Measurements from ENCODE around the gene MRPS6. TPM values are rescaled to one million over a fixed set of nuclear protein-coding genes. Genes with fewer than 3 reads are reported as not detected.

Gene MRPS6
- total RNA-seq, 1 experiment from 2014 or later = 32.6 TPM

- no peaks in the 10 kb centered on the region for H3K9me3 ChIP-seq (replicated peaks)
- no peaks in the 10 kb centered on the region for H3K4me1 ChIP-seq
- H3K4me3 ChIP-seq = no peak overlapping the region
- H3K36me3 ChIP-seq = peaks cover 5% of the 10 kb centered on the region; the same call in 1 of the 2 replicates
- DNase-seq = peak in 1 of 2 experiments; percentile 32
- H3K27ac ChIP-seq = no peak overlapping the region
- H3K27me3 ChIP-seq = no peaks in the 10 kb centered on the region
Observed at GRCh38 chr21:34129039-34129891, 55.9 kb downstream of the MRPS6 start.

- H3K27ac ChIP-seq = no peak overlapping the region
- H3K4me1 ChIP-seq = no peaks in the 10 kb centered on the region
- no peaks in the 10 kb centered on the region for H3K9me3 ChIP-seq (replicated peaks)
- peaks cover 5% of the 10 kb centered on the region; the same call in 1 of the 2 replicates for H3K36me3 ChIP-seq
- no peaks in the 10 kb centered on the region for H3K27me3 ChIP-seq
- H3K4me3 ChIP-seq = no peak overlapping the region
- DNase-seq = no peak
Observed at GRCh38 chr21:34129901-34130715, 56.7 kb downstream of the MRPS6 start.

- H3K36me3 ChIP-seq = peaks cover 5% of the 10 kb centered on the region; the same call in 1 of the 2 replicates
- H3K4me1 ChIP-seq = no peaks in the 10 kb centered on the region
- H3K4me3 ChIP-seq = no peak overlapping the region
- no peaks in the 10 kb centered on the region for H3K27me3 ChIP-seq
- H3K9me3 ChIP-seq (replicated peaks) = no peaks in the 10 kb centered on the region
- no peak overlapping the region for H3K27ac ChIP-seq
- no peak for DNase-seq
Observed at GRCh38 chr21:34130716-34130985, 57.3 kb downstream of the MRPS6 start.

- H3K27ac ChIP-seq = no peak overlapping the region
- peaks cover 5% of the 10 kb centered on the region; the same call in 1 of the 2 replicates for H3K36me3 ChIP-seq
- H3K27me3 ChIP-seq = no peaks in the 10 kb centered on the region
- H3K9me3 ChIP-seq (replicated peaks) = no peaks in the 10 kb centered on the region
- H3K4me1 ChIP-seq = no peaks in the 10 kb centered on the region; the same call in 1 of the 2 replicates
- no peak overlapping the region for H3K4me3 ChIP-seq
- no peak for DNase-seq
Observed at GRCh38 chr21:34131586-34131985, 58.2 kb downstream of the MRPS6 start.

GRCh38 chr21:34132202-34132601 lies 58.8 kb downstream of the MRPS6 start:
- Histone ChIP-seq H3K4me3 (no peak overlapping the region), H3K27ac (no peak overlapping the region), H3K36me3 (peaks cover 5% of the 10 kb centered on the region; the same call in 1 of the 2 replicates), H3K27me3 (no peaks in the 10 kb centered on the region), H3K4me1 (no peaks in the 10 kb centered on the region; the same call in 1 of the 2 replicates), H3K9me3 (replicated peaks) (no peaks in the 10 kb centered on the region)
- DNase-seq = no peak

- no peak for DNase-seq
- no peaks in the 10 kb centered on the region; the same call in 1 of the 2 replicates for H3K4me1 ChIP-seq
- H3K27me3 ChIP-seq = no peaks in the 10 kb centered on the region
- no peak overlapping the region for H3K4me3 ChIP-seq
- H3K27ac ChIP-seq = no peak overlapping the region
- H3K36me3 ChIP-seq = 0 out of 2 replicates have a peak, but pooled peaks cover 2% of the 10 kb centered on the region
- 0 out of 2 replicates have a peak, but pooled peaks cover 3% of the 10 kb centered on the region for H3K9me3 ChIP-seq (replicated peaks)
Observed at GRCh38 chr21:34132926-34133325, 59.5 kb downstream of the MRPS6 start.

- no peak overlapping the region for H3K4me3 ChIP-seq
- no peak overlapping the region for H3K27ac ChIP-seq
- DNase-seq = no peak
- H3K9me3 ChIP-seq (replicated peaks) = 0 out of 2 replicates have a peak, but pooled peaks cover 6% of the 10 kb centered on the region
- no peaks in the 10 kb centered on the region; the same call in 1 of the 2 replicates for H3K4me1 ChIP-seq
- 0 out of 2 replicates have a peak, but pooled peaks cover 2% of the 10 kb centered on the region for H3K36me3 ChIP-seq
- H3K27me3 ChIP-seq = no peaks in the 10 kb centered on the region
Observed at GRCh38 chr21:34133392-34133791, 60.0 kb downstream of the MRPS6 start.

- Histone ChIP-seq H3K27me3 (no peaks in the 10 kb centered on the region), H3K4me1 (no peaks in the 10 kb centered on the region; the same call in 1 of the 2 replicates), H3K36me3 (0 out of 2 replicates have a peak, but pooled peaks cover 2% of the 10 kb centered on the region), H3K4me3 (no peak overlapping the region), H3K9me3 (replicated peaks) (0 out of 2 replicates have a peak, but pooled peaks cover 9% of the 10 kb centered on the region), H3K27ac (no peak overlapping the region)
- DNase-seq = no peak
Observed at GRCh38 chr21:34133802-34134201, 60.4 kb downstream of the MRPS6 start.

GRCh38 chr21:34135330-34135729 lies 62.0 kb downstream of the MRPS6 start:
- H3K9me3 ChIP-seq (replicated peaks) = 0 out of 2 replicates have a peak, but pooled peaks cover 9% of the 10 kb centered on the region
- no peak overlapping the region for H3K27ac ChIP-seq
- no peaks in the 10 kb centered on the region for H3K27me3 ChIP-seq
- no peak for DNase-seq
- H3K4me3 ChIP-seq = no peak overlapping the region
- H3K4me1 ChIP-seq = no peaks in the 10 kb centered on the region; the same call in 1 of the 2 replicates
- 0 out of 2 replicates have a peak, but pooled peaks cover 2% of the 10 kb centered on the region for H3K36me3 ChIP-seq

DNA sequence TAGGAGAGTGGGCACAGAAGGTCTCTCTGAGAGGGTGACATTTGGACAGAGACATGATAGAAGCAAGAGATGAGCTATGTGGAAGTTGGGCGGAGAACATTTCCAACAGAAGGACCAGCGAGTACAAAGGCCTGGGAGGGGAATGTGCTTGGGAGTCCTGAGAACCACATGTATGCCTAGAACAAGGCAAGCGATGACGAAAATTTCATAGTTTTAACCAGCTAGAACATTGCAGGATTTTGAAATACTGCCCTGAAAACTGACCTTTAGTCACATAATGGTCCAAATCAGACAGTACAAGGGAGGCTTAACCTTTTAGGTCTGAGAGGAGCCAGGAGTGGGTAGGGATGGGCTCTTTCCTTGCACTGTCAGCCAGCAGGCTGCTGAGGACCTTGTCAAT lies 68.0 kb downstream of the MRPS6 start:
- Histone ChIP-seq H3K27ac (no peak overlapping the region), H3K27me3 (no peaks in the 10 kb centered on the region), H3K36me3 (peaks cover 4% of the 10 kb centered on the region; the same call in 1 of the 2 replicates), H3K4me3 (no peak overlapping the region), H3K4me1 (no peaks in the 10 kb centered on the region; the same call in 1 of the 2 replicates), H3K9me3 (replicated peaks) (peaks cover 12% of the 10 kb centered on the region; the same call in 1 of the 2 replicates)
- no peak for DNase-seq

DNA sequence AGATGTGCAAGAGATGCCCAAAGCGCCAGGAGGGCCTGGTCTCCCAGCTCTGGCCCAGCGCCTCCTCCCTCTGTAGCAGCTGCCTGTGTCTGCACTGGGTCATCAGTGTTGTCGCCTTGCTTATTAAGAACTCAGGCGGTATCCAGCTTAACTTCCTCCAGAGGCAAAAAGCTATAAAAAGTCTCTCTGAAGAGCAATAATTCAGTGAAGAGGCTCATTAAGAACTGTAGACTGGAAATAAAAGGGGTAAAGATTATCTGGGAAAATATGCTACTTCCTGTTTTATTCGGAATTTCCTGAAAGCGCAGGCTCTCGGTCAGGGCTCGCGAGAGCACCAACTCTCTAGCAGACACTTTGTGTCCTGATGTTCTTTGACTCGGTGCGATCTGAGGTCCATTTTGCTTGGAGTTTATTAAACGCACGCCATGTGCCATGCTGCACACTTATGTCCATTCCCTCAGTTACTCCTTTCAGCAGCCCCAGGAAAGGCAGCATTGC lies 70.4 kb downstream of the MRPS6 start:
- Histone ChIP-seq H3K4me1 (peaks cover 9% of the 10 kb centered on the region; the same call in 1 of the 2 replicates), H3K9me3 (replicated peaks) (peaks cover 3% of the 10 kb centered on the region; the same call in 1 of the 2 replicates)

GRCh38 chr21:34144224-34144623 lies 70.8 kb downstream of the MRPS6 start:
- Histone ChIP-seq H3K4me3 (no peak overlapping the region), H3K27ac (no peak overlapping the region), H3K9me3 (replicated peaks) (peaks cover 3% of the 10 kb centered on the region; the same call in 1 of the 2 replicates), H3K36me3 (peaks cover 4% of the 10 kb centered on the region; the same call in 1 of the 2 replicates), H3K4me1 (peaks cover 9% of the 10 kb centered on the region; the same call in 1 of the 2 replicates), H3K27me3 (no peaks in the 10 kb centered on the region)
- DNase-seq = no peak

More for the DNA sequence above, 70.4 kb downstream of the MRPS6 start:
- Histone ChIP-seq H3K27me3 (no peaks in the 10 kb centered on the region), H3K36me3 (peaks cover 4% of the 10 kb centered on the region; the same call in 1 of the 2 replicates), H3K4me3 (no peak overlapping the region), H3K27ac (no peak overlapping the region)
- no peak for DNase-seq

DNA sequence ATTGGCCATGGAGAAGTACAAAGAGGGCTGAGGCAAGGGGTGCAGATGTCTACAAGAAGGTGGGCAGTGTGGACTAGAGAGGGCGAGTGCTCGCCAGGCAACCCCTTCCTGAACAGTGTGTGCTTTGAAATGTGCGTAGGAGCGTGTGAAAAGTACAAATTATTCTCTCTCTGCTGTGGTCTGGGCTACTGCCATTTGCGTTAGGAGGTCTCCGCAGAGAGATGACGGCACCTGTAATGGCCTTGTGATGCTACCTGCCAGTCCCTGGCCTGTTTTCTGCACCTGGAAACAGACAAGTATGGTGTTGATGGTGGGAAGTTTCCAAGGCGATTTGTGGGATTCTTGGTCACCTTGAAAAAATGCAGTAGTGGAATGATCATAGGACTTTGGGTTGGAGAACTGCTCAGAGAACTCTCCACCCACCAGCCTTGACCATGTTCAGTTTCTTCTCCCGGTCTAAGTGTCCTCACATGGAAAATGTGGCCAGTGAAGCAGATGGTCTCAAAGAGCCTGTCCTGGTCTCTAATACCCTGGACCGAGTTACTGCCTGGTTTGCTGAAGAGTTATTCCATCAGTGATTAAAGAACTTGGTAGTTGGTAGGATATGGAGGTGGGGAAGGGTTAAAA lies 74.5 kb downstream of the MRPS6 start:
- H3K4me3 ChIP-seq = no peak overlapping the region

GRCh38 chr21:34148419-34148804 lies 75.0 kb downstream of the MRPS6 start:
- Histone ChIP-seq H3K36me3 (no peaks in the 10 kb centered on the region), H3K4me3 (no peak overlapping the region), H3K27me3 (no peaks in the 10 kb centered on the region), H3K4me1 (peaks cover 9% of the 10 kb centered on the region; the same call in 1 of the 2 replicates), H3K9me3 (replicated peaks) (peaks cover 3% of the 10 kb centered on the region; the same call in 1 of the 2 replicates), H3K27ac (no peak overlapping the region)
- peak; percentile 50 to 67 for DNase-seq

More for the DNA sequence above, 74.5 kb downstream of the MRPS6 start:
- Histone ChIP-seq H3K36me3 (no peaks in the 10 kb centered on the region), H3K4me1 (peaks cover 9% of the 10 kb centered on the region; the same call in 1 of the 2 replicates), H3K27me3 (no peaks in the 10 kb centered on the region), H3K27ac (no peak overlapping the region), H3K9me3 (replicated peaks) (peaks cover 3% of the 10 kb centered on the region; the same call in 1 of the 2 replicates)
- DNase-seq = no peak

Measured in SJCRH30 (cell line).